ENCODE data around the gene MRPS5.

The MRPS5 gene

DNA sequence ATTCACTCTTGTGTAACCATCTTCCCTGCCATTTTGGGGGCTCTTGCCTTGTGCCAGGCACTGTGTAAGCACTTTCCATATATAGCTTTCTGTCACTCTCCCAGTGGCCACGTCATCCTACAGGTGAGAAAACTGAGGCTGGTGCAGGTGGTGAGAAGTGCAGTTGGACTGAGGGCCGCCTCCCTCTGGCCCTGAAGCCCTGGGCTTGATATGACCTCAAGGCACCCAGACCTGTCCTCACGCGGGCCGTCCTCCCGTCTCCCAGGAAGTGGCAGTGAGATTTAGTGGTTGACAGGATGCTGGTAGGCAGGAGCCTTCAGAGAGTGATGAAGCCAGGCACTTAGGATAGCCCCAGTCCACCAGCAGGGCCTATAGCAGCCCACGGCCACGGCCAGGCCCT lies 65.6 kb downstream of the MRPS5 start:
- Histone ChIP-seq H3K9ac (ENCODE audit: low read length) (no peak overlapping the region), H4K20me1 (ENCODE audit: insufficient read depth, low read length) (no peaks in the 10 kb centered on the region), H3K36me3 (ENCODE audit: insufficient read depth, low read length) (no peaks in the 10 kb centered on the region), H3F3A (ENCODE audit: insufficient read depth, low read length) (no peaks in the 10 kb centered on the region), H3K4me2 (ENCODE audit: low read length) (no peak overlapping the region), H3K9me2 (ENCODE audit: low read depth, low read length) (no peaks in the 10 kb centered on the region), H2AFZ (ENCODE audit: low read length) (no peak overlapping the region), H3K9me3 (ENCODE audit: low read length) (no peaks in the 10 kb centered on the region), H3K4me3 (ENCODE audit: low read depth, low read length, poor library complexity, severe bottlenecking) (no peak overlapping the region), H3K27ac (ENCODE audit: low read depth, low read length, poor library complexity, severe bottlenecking) (no peak overlapping the region), H3K4me1 (ENCODE audit: insufficient read depth, low read length, severe bottlenecking) (no peaks in the 10 kb centered on the region), H3K79me2 (ENCODE audit: insufficient read depth, low read length) (no peaks in the 10 kb centered on the region), H3K27me3 (ENCODE audit: insufficient read depth, low read length) (no peaks in the 10 kb centered on the region; the same call in 1 of the 2 replicates)
- TF ChIP-seq, protein P1, sequence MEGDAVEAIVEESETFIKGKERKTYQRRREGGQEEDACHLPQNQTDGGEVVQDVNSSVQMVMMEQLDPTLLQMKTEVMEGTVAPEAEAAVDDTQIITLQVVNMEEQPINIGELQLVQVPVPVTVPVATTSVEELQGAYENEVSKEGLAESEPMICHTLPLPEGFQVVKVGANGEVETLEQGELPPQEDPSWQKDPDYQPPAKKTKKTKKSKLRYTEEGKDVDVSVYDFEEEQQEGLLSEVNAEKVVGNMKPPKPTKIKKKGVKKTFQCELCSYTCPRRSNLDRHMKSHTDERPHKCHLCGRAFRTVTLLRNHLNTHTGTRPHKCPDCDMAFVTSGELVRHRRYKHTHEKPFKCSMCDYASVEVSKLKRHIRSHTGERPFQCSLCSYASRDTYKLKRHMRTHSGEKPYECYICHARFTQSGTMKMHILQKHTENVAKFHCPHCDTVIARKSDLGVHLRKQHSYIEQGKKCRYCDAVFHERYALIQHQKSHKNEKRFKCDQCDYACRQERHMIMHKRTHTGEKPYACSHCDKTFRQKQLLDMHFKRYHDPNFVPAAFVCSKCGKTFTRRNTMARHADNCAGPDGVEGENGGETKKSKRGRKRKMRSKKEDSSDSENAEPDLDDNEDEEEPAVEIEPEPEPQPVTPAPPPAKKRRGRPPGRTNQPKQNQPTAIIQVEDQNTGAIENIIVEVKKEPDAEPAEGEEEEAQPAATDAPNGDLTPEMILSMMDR (IDR thresholded peaks at IDR 0.05; ENCODE audit: low read length) = no peak
- TF ChIP-seq EZH2 (IDR thresholded peaks at IDR 0.05; ENCODE audit: borderline replicate concordance, low read length) = no peak

DNA sequence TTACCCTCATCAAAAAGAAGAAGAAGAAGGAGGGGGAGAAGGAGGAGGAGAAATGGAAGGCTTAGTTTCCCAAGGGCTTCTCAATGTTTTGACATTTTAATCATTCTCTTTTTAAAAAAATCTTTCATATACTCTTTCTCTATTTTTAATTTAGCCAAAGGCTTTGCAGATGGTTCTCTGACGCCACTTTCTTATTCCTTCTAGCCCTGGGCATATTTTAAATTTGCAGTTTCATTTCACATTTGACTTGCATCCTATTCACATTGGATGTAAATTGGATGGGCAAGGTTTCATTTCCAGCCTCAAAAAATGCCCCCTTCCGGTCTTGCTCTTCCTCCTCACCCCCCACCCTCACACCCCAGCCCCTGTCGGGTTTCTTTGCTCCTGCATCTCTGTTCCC lies 66.3 kb downstream of the MRPS5 start:
- H3F3A ChIP-seq (ENCODE audit: insufficient read depth, low read length) = no peaks in the 10 kb centered on the region
- no peaks in the 10 kb centered on the region for H3K79me2 ChIP-seq (ENCODE audit: insufficient read depth, low read length)
- no peaks in the 10 kb centered on the region for H3K9me3 ChIP-seq (ENCODE audit: low read length)
- TF ChIP-seq EZH2 (IDR thresholded peaks at IDR 0.05; ENCODE audit: borderline replicate concordance, low read length) = no peak
- TF ChIP-seq, protein P1 (IDR thresholded peaks at IDR 0.05; ENCODE audit: low read length) = no peak
- H3K9ac ChIP-seq (ENCODE audit: low read length) = no peak overlapping the region
- no peak overlapping the region for H3K27ac ChIP-seq (ENCODE audit: low read depth, low read length, poor library complexity, severe bottlenecking)
- H3K36me3 ChIP-seq (ENCODE audit: insufficient read depth, low read length) = no peaks in the 10 kb centered on the region
- H3K4me1 ChIP-seq (ENCODE audit: insufficient read depth, low read length, severe bottlenecking) = no peaks in the 10 kb centered on the region
- no peaks in the 10 kb centered on the region for H4K20me1 ChIP-seq (ENCODE audit: insufficient read depth, low read length)
- no peak overlapping the region for H3K4me2 ChIP-seq (ENCODE audit: low read length)
- H3K4me3 ChIP-seq (ENCODE audit: low read depth, low read length, poor library complexity, severe bottlenecking) = no peak overlapping the region
- no peak overlapping the region for H2AFZ ChIP-seq (ENCODE audit: low read length)
- H3K9me2 ChIP-seq (ENCODE audit: low read depth, low read length) = no peaks in the 10 kb centered on the region
- no peaks in the 10 kb centered on the region; the same call in 1 of the 2 replicates for H3K27me3 ChIP-seq (ENCODE audit: insufficient read depth, low read length)

DNA sequence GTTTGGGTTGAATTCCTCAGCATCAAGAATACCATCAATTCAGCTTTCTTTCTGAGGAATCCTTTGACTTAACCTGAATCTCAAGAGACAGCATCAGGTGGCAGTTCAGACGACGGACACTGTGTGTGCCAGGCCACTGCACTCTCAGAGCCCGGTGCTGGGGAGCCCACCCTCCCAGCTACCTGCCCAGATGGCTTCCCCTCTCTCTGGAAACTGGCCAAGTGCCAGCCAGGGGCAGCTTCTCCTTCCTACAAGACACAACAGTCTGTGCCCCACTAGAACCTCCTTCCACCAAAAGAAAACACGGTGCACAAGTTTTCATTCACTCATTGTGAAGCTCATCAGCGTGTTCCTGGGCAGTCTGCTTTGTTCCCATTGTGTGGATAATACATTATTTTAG lies 67.6 kb downstream of the MRPS5 start:
- Histone ChIP-seq H3K4me1 (ENCODE audit: insufficient read depth, low read length, severe bottlenecking) (no peaks in the 10 kb centered on the region), H3K9ac (ENCODE audit: low read length) (no peak overlapping the region), H3K36me3 (ENCODE audit: insufficient read depth, low read length) (no peaks in the 10 kb centered on the region), H3K9me2 (ENCODE audit: low read depth, low read length) (no peaks in the 10 kb centered on the region), H3K4me3 (ENCODE audit: low read depth, low read length, poor library complexity, severe bottlenecking) (no peak overlapping the region), H3F3A (ENCODE audit: insufficient read depth, low read length) (no peaks in the 10 kb centered on the region), H3K79me2 (ENCODE audit: insufficient read depth, low read length) (no peaks in the 10 kb centered on the region), H3K27me3 (ENCODE audit: insufficient read depth, low read length) (no peaks in the 10 kb centered on the region; the same call in 1 of the 2 replicates), H2AFZ (ENCODE audit: low read length) (no peak overlapping the region), H3K9me3 (ENCODE audit: low read length) (no peaks in the 10 kb centered on the region), H4K20me1 (ENCODE audit: insufficient read depth, low read length) (no peaks in the 10 kb centered on the region), H3K27ac (ENCODE audit: low read depth, low read length, poor library complexity, severe bottlenecking) (no peak overlapping the region), H3K4me2 (ENCODE audit: low read length) (no peak overlapping the region)
- TF ChIP-seq EZH2 (IDR thresholded peaks at IDR 0.05; ENCODE audit: borderline replicate concordance, low read length) = no peak
- TF ChIP-seq, protein P1 (IDR thresholded peaks at IDR 0.05; ENCODE audit: low read length) = no peak
